GM19193 (cell line): ENCODE measurements around the gene NCKAP1.

Experiments
- POLR2A ChIP-seq: IDR thresholded peaks from 4 replicates; pipeline ENCODE4 v1.6.1; 2011; ENCODE audit not compliant: insufficient read depth, insufficient read length; ENCODE audit errors: extremely low read depth

Gene NCKAP1

GRCh38 chr2:183024339-183025095 is 13.7 kb downstream of the NCKAP1 start:
- TF ChIP-seq POLR2A = no peak

DNA sequence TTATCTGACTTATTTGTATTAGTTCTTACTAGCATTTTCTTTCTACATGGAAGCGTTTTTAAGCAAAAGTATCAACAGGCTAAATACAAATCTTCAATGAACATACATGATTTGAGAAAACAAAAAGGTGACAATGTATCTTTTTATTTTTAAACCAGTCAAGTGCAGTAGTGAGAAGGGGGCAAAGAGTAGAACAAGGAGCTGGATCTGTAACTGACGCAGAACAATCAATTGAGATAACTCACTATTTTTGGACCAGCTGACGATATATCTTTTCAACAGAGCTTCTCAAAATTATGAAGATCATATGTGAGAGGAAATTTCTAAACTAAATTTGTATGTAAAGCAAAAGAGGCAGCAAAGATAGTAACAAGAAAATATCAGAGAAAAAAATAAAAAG is 15.5 kb downstream of the NCKAP1 start:
- no peak for TF ChIP-seq POLR2A

DNA sequence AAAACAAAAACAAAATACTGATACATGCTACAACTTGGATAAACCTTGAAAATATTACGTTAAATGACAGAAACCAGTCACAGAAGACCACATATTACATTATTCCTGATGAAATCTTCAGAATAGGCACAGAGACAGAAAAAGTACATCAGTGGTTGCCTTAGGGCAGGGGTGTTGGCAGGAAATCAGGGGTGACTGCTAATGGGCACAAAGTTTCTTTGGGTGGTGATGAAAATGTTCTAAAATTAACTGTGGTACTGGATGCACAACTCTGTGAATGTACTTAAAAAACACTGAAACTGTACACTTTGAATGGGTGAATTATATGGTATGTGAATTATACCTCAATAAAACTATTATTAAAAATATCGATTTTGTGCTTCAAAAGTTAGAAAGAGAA is 16.6 kb downstream of the NCKAP1 start:
- TF ChIP-seq POLR2A = no peak

DNA sequence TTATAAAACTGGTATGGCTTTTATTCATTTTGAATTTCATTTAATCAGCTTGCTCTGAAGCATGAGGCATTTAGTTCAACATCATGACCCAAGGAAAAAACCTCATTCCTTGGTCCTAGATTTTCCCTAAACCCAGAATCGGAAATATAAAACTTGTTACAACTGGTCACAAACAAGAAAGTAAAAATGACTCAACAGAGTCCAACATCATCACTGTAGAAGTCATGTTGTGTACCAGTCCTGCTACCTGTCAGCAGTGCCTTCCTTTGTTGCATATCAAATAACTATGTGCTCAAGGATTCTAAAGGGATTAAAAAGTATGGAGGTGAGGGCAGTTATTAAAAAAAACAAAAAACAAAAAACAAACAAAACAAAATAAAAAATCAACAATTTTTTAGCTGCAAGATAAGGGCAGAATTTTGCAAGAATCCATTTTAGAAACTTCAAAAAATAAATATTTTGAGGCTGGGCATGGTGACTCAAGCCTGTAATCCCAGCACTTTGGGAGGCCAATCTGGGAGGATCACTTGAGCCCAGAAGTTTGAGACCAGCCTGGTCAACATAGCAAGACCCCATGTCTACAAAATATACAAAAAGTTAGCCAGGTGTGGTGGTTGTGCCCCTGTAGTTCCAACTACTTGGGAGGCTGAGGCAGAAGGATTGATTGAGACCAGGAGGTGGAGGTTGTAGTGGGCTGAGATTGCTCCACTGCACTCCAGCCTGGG is 18.4 kb downstream of the NCKAP1 start:
- no peak for TF ChIP-seq POLR2A

GRCh38 chr2:183014005-183014404 is 24.3 kb downstream of the NCKAP1 start:
- TF ChIP-seq POLR2A = no peak

DNA sequence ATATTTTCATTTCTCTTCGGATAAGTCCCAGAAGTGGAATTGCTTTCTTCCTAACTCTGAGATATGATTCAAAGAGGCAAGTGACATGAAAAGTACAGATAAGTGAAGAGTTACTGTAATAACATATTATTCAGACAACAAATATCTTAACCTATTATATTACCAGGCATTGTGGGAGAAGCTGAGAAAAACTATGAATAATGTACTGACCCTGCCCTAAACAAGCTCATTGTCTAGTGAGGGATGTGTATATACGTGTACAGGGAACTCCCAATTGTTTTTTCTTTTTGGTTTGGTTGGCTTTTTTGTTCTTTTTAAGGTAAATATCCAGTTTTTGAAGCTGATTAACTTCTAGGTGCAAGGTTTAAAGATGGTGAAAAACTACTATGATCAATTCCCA is 26.5 kb downstream of the NCKAP1 start:
- no peak for TF ChIP-seq POLR2A

DNA sequence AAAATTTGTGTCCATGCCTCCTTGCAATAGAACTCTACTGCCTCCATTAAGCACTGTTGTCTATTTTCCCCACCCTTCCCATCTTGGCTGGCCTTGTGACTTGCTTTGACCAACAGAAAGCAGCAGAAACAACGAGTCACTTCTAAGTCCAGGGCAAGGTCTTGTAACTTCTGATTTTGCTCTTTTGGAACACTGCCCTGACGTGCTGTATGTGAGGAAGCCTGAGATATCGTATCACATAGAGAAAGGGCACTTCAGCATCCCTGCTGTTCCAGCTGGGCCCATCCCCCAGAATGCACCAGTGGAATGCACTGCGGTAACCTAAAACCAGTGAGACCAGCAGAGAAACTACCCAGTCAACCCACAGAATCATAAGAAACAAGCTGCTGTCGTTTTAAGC is 28.1 kb downstream of the NCKAP1 start:
- TF ChIP-seq POLR2A = no peak

DNA sequence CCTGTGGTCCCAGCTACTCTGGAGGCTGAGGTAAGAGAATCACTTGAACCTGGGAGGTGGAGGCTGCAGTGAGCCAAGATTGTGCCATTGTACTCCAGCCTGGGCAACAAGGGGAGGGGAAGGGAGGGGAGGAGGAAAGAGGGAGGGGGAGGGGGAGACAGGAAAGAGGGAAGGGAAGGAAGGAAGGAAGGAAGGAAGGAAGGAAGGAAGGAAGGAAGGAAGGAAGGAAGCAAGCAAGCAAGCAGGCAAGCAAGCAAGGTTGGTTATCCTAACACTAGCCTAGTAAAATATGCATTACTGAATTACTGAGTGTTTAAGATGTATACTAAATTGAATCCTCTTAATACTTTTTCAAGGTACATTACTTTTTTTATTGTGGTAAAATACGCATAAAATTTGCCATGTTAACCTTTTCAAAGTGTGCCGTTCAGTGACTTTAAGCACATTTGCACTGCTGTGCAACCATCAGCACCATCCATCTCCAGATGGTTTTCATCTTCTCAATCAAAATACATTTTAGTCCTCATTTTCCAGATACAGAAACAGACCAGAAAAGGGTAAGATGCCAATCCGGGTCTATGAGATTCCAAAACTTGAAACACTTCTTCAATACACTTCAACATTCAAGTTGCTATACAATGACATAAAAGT is 28.9 kb downstream of the NCKAP1 start:
- no peak for TF ChIP-seq POLR2A

DNA sequence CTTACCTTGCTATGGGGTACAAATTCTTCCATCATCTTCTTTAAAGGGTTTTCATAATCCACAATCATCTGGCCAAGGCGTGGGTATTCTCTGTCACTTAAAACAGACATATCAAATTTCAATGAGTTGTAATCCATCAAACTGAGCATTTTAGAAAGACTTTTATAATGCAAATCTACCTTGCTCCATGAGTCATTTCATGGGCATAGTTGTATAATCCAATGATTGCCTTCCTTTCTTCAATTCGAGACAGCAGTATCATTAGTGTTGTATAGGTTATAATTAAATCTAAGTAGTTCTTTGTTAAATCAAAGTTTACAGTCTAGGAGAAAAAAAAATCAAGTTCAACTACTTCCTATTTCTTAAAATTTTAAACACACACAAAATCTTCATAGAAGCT is 36.3 kb downstream of the NCKAP1 start:
- no peak for TF ChIP-seq POLR2A

GRCh38 chr2:183000846-183001245 is 37.4 kb downstream of the NCKAP1 start:
- TF ChIP-seq POLR2A = no peak

GRCh38 chr2:182999348-183000028 is 38.8 kb downstream of the NCKAP1 start:
- no peak for TF ChIP-seq POLR2A

- TF ChIP-seq POLR2A = no peak
Measured at GRCh38 chr2:182994228-182994912, 43.9 kb downstream of the NCKAP1 start.

DNA sequence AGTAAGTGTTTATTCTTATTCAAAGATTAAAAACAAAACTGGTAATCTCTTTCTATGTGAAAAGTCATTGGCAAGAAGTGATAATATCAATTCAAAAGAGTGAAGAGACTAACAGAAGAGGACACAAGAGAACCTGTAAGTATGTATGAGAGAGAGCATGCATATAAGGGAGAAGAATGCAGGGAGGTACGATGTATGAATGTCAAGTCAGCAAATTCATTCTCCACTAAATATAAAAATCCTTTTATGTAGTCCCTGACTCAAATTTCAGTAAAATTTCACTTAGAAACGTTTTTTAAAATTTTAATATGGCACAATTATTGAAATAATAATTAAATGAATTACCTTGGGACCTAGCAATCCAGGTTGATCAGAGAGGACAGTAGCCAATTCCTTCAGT is 55.3 kb downstream of the NCKAP1 start:
- TF ChIP-seq POLR2A = no peak

DNA sequence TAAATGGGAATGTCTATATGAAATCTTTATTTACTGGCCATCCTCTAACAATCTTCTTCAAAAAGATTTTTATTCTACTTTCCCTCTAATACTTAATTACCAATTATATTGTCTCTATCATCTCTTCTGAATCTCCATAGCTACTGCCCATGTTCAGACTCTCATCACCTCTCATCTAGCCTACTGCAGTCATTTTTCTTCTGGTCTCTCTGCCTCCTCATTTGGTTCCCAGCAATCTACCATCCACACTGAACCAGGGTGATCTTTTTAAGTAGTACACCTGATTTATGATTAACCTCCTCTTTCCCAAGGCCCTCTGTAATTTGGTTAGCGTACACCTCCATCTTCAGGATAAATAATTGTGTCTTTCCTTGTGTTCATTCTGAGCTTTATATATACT is 57.6 kb downstream of the NCKAP1 start:
- TF ChIP-seq POLR2A = no peak

DNA sequence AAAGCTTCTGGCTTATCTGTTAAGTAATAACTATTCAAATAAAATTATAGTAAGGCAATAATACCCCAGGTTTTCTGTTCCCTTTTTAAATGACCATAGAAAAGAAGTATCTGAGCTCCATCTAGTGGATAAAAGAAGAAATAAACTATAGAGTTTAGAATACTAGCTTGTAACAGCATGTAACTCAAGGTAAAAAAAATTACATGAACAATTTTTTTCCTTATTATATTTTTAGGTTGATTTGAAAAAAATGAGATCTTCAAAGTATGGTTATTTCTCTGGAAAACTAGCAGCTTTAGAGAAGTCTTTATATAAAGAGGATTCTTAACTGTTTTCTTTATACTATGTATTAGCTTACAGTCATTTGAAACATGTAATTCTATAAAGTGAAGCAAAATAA is 58.1 kb downstream of the NCKAP1 start:
- TF ChIP-seq POLR2A = no peak

DNA sequence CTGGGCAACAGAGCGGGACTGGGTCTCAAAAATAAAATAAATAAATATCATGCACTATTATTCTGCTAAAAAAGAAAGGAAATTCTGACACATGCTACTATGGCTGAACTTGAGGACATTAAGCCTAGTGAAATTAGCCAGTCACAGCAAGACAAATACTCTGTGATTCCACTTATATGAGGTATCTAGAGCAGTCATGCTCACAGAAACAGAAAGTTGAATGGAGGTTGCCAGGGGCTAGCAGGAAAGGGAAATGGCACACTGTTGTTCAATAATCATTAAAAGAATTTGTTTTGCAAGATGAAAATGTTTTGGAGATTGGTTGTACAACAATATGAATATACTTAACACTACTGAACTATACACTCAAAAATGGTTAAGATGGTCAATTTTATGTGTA is 60.8 kb downstream of the NCKAP1 start:
- no peak for TF ChIP-seq POLR2A
